HTR-8/SVneo (cell line): ENCODE data around the gene USP31.

Source experiments
- DNase-seq: peaks from one replicate; pipeline ENCODE4 v3.0.0; 2011; ENCODE audit warnings: low spot score, mixed read lengths; ENCODE audit not compliant: insufficient read length
- FAIRE-seq: peaks from 2 replicates; lab custom pipeline; 2011; peaks lifted over from hg19 to GRCh38; lab: Jason Lieb, UNC

The USP31 gene

DNA sequence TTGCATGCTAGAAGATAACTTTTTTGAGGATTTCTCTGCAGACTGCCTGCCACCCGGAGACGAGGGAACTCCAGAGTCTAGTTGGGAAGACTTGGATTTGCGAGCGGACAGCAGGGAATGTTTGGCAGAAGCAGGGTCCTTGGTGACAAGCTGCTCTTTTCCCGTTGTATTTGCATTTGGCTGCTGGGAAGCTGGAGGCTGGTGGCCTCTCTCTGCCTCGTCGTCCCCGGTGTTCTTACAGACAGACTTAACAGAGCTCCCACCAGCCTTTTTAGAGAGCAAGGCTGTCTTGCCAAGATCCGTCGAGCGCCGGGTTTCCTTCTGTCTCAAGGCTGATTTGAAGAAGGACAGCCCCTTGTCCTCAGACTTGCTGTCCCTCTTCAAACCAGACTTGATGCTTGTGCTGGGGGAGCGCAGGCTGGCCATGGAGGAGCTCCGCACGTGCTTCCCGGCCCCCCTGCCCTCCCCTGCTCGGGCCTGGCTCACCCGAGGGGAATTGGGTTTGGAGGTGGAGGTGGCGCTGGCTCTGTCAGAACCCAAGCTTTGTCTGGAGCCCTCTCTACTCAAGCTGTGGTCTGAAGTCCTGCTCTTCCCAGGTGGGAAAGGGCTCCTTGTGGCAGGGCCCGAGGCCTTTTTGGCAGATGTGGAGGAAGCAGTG lies 81.0 kb downstream of the USP31 start:
- no peak for FAIRE-seq
- no peak for DNase-seq

- DNase-seq, result no peak
- no peak for FAIRE-seq
These were observed 82.6 kb downstream of the USP31 start for GRCh38 chr16:23066676-23067075.

GRCh38 chr16:23064639-23065038 lies 84.6 kb downstream of the USP31 start:
- FAIRE-seq, result no peak
- DNase-seq, result no peak

DNA sequence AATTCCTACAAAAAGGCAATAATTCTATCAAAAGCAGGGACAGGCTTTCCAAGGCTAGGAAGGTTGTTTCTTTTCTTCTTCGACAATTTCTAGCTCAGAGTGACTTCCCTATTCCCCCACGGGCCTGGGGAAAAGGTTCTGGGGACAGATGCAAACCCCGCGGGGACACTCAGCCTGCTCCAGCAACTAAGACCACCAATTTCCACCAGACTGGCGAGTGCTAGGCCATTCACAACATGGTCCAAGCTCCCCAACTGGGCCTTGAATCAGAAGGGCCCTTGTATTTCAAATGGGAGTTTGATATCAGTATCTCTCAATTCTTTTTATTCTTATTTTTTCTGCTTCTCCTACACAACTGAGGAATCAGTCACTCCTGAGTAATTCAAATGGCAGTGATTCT lies 86.7 kb downstream of the USP31 start:
- FAIRE-seq (no peak), DNase-seq (no peak)

DNA sequence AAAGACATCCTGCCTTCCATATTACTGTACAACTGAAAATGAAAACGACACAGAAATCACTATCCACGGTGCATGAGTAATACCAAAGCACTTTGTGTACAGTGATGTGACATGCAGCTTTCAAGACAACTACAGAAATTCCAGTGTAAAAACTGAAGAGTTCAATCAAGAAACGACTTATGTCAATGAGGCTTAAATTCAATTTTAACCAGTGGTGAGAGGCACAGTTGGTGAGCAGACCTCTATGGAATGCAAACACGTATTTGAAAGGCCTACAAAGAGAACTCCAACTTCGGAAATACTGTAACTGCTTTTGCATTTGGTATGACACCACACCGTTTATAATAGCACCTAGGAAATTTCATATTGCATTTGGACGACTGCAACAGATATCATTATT lies 87.6 kb downstream of the USP31 start:
- FAIRE-seq (no peak), DNase-seq (no peak)

DNA sequence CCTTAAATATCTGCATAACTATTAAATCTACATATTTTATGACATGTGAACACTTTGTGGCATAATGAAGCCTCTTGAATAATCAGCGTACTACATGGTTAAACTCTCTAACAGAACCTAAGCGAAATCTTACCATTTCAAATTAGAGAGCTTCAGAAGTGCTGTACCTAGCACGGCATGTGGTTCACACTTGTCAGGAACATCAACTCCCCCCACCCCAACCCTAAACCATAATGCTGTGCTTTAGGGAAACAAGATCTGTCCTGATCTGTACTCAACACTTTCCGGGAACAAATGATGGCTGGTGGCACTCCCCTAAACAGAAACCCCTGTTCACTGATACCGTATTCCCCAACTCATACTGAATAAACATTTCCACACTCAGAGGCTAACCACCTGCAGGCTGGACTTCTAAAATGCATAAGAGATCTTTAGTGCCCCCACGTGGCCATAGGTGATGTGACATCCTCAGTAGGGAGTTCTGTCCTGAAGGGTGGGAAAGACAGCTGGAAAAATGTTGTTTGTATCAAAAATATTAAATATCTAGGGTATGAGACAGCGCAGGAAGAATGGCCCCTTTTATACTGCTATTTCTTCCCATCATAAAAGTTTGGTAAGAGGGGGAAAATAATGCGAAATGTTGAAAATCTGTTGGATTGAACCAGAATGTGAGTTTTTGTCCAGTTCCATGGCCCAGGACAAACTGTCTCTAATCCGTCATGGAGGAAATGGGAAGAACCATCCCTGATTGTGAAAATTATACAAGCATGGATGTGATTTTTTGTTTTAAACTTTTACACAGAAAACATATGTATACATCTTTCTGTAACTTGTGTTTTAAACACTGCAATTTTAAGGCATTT lies 88.6 kb downstream of the USP31 start:
- no peak for FAIRE-seq
- peak; percentile 59 for DNase-seq

DNA sequence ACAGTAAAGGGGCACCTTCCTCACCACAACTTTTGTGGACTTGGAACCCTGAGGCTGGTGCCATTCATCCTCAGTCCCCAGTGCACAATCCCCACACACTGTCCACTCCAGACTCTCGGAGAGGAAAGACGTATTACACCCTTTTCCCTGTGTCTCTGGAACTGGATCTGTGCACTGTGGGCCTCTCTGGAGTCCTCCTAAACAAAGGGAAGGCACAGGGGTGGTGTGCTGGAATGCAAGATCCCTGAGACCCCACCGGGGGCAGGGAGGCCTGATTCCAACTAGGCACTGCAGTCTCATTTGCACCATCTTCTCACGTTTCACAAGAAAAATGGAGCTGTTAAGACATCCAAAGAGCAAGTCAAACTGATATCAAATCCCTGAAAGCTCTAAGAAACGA lies 89.8 kb downstream of the USP31 start:
- FAIRE-seq, result no peak

DNA sequence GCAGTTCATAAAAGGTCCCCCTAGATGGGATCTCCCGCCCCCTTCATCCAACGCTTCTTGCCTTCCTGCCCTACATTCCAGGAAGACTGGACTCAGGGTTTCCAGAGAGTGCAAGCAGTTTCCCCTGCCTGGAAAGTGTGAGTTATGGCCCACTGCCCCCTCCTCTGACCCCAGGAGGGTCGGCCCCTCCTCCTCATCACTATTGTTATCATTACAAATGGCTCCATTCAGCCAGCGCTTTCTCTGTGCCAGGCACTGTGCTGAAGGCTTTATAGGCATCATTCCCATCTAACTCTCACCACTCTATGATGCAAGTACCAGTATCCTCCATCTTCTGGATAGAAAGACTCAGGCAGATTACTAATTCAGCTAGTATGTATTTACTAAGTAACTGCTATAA lies 90.7 kb downstream of the USP31 start:
- FAIRE-seq (no peak), DNase-seq (no peak)

More for the DNA sequence above, 89.8 kb downstream of the USP31 start:
- DNase-seq, result no peak

DNA sequence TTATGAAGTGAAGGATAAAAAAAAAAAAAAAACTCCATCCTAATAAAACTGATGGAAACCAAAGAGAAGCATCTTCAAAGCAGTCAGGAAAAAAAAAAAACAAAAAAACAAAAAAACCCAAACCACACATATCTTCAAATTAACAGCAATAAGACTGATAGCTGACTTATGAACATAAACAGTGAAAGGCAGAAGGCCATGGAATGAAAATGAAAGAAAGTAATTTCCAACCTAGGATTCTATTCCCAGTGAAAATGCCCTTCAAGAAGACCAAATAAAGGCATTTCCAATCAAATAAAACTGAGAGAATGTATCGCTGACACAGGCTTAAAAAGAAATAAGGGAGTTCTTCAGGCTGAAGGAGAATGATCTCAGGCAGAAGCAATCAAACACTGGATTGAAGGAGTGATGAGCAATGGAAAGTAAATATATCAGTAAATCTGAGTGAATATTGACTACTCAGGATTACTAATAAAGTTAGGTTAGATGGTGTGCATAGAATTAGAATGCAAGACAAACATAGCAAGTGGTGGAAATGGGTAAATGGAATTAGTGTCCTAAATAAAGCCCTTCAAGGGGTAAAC lies 92.1 kb downstream of the USP31 start:
- FAIRE-seq (no peak), DNase-seq (no peak)

DNA sequence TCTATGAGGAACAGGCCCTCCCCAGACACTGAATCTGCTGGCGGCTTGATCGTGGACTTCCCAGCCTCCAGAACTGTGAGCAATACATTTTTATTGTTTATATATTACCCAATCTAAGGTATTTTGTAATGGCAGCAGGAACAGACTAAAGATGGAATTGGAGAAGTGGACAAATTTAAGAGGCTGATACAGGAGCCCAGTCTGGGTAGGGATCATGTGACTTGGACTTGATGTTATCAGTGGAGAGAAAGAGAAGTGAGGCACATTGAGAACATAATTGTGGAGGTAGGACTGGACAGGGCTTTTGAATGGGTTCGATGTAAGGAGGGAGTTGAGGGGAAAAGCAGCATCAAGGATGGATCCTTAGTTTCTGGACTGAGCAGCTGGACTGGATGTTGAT lies 93.8 kb downstream of the USP31 start:
- FAIRE-seq (no peak), DNase-seq (no peak)

DNA sequence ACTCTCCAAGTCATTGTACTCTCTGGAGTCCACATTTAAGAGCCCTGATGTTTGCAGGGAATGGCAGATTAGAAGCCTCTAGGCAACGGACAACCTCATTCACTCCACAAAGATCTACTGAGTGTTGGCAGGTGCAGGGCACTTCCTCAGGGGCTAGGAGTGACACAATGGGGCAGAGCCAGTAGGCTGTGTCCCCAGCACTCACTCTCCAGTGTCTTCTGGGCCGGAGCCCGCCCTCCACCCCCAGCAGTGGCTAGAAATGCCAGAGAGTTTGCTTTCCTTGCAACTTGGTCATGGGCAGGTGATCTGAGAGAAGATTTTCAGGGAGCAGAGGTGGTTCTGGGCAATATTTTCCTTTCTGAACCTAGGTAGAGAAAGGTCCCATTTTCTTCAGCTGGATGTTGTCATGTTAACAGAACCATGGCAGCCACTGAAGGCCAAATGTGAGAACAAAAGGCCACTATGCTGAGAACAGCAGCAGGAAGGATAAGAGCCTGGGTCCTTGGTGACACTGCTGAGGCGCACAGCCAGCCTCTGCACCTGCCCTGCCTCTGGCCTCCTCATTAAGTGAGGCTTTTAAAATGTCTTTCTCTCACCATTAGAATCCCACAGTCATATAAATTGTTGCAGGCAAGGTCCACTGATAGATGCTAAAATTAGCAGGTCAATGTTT lies 96.2 kb downstream of the USP31 start:
- no peak for DNase-seq
- FAIRE-seq, result no peak

DNA sequence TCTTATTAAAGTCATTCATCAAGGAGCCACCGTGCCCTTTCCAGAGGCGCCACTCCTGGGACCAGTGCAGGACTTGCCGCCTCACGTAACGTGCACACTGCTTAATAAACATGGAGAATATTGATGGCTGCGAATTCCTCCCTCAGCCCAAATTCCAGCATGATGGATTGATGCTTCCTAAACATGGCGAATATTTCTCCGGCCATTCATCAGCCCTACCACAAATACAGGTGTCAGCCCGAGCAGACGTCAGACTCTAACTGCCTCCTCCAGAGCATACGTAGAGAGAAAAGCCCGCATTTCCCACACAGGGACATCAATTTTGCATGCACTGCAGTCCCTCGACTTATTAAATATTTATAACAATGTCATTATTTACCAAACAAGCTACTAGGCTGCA lies 97.0 kb downstream of the USP31 start:
- DNase-seq (no peak), FAIRE-seq (no peak)

GRCh38 chr16:23051587-23051986 lies 97.7 kb downstream of the USP31 start:
- FAIRE-seq, result no peak
- no peak for DNase-seq

GRCh38 chr16:23048164-23048563 lies 101.1 kb downstream of the USP31 start:
- DNase-seq (no peak), FAIRE-seq (no peak)

DNA sequence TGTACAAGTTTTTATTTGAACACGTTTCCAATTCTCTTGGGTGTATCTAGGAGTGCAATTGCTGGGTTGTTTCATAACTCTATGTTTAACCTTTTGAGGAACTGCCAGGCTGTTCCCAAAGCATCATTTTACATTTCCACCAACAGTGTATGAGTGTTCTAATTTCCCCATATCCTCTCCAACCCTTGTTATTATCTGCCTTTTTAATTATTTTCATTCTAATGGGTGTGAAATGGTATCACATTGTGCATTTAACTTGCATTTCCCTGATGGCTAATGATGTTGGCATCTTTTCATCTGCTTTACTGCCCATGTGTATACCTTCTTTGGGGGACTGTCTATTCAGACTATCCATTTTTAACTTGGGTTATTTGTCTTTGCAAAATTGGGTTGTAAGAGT lies 104.2 kb downstream of the USP31 start:
- no peak for DNase-seq
- FAIRE-seq, result no peak

DNA sequence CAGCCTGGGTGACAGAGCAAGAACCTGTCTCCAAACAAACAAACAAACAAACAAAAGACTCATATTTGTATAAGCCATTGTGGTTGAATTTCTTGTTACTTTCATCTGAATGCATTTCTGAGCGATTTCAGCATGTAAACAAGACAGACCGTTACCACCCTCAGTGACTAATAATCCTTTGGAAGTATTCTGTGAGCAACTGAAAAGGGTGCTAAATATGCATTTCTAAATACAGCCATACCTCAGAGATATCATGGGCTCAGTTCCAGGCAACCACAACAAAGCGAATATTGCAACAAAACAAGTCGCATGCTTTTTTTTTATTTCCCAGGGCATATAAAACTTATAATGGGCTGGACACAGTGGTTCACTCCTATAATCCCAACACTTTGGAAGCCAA lies 109.0 kb downstream of the USP31 start:
- no peak for FAIRE-seq
- no peak for DNase-seq

DNA sequence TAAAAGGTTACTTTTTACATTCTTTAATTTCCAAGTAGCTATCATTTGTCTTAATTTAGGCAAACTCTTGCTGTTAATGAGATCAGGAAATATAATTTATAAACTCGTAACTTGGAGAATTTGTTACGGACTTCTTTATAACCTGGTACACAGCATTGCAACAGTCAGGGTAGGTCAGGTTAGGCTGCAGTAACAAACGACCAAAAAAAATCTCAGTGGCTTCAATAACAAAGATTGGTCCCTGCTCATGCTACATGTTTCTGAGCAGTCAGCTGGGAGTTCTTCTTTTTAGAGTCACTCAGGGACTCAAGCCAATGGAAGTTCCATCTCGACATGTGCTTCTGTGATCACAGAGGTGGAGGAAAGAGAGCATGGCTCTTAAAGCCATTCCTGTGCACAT lies 110.1 kb downstream of the USP31 start:
- no peak for FAIRE-seq
- no peak for DNase-seq

GRCh38 chr16:23035240-23035639 lies 114.0 kb downstream of the USP31 start:
- DNase-seq (no peak), FAIRE-seq (no peak)

- FAIRE-seq (no peak), DNase-seq (no peak)
These were observed 117.6 kb downstream of the USP31 start for GRCh38 chr16:23031508-23032098.

DNA sequence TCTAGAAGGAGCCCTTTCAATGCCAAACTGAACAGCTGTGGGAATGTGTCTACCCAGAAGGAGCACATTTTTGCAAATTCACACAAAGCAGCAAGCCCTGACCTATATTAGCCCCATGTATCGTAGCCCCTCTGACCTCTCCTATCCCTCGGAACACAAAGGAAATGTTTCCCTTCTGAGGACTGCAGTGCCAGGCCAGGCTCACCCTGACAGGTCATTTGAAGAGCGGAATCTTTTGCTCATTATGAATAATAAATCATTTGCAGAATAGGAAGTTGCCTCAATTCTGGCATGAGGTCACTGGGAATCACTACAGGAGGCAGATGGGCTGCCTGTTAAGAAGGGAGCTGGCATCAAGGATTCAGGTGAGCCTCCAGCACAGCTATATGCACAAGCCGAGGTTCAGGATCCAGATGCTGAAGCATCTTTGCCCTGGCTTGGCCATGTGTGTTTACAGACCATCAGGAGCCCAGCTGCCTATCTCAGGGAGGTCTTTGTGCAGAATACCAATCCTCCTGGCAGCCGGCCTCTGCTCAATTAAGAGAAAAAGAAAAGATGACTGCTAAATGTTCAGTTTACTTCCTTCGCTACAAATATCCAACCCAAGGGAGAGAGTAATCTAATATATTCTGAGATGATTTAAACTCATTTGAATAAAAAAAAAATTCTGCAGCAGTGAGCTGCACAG lies 119.4 kb downstream of the USP31 start:
- DNase-seq, result no peak
- no peak for FAIRE-seq
